Measurements from ENCODE around the gene BLNK. TPM values are rescaled to one million over a fixed set of nuclear protein-coding genes. Genes with fewer than 3 reads are reported as not detected.
A peak's percentile ranks its signal among the peaks of the same experiment; 100 is the strongest.

BLNK gene
- not detected in 2 replicates for total RNA-seq (2014; rRNA removed; shearing (Covaris generic))
- polyA plus RNA-seq (2016; fragmentation: Nextera tagmentation; extraction: Ambion mirVana), result 0.11 and 0.40 TPM in 2 replicates
- long read RNA-seq, result 0 reads

GRCh38 chr10:96271016-96271815, at the start of gene BLNK:
TSS of gene BLNK (minus strand) at chr10:96271569. CDS start at chr10:96271398, 171 bp downstream.
- Mint-ChIP-seq H3K27ac (no peak within 1 kb of the TSS), H3K4me1 (peaks cover 3% of the 10 kb centered on the region; the same call in 2 of the 3 replicates), H3K9me3 (no peaks in the 10 kb centered on the region), H3K27me3 (ENCODE audit: insufficient read depth, low read depth, poor library complexity) (no peaks in the 10 kb centered on the region), H3K36me3 (ENCODE audit: low read depth) (no peaks in the 10 kb centered on the region), H3K4me3 (no peak within 1 kb of the TSS)
- TF ChIP-seq ETS1 (IDR thresholded peaks at IDR 0.05) (no peak), STAT1 (IDR thresholded peaks at IDR 0.05; ENCODE audit: unreplicated experiment) (no peak), EZH2phosphoT487 (IDR thresholded peaks at IDR 0.05; ENCODE audit: unreplicated experiment) (no peak), ZNF331 (CRISPR knock-in tag; IDR thresholded peaks at IDR 0.05; ENCODE audit: low read depth) (no peak), EZH2 (IDR thresholded peaks at IDR 0.05; ENCODE audit: low read depth, unreplicated experiment) (no peak), POLR2AphosphoS5 (IDR thresholded peaks at IDR 0.05; ENCODE audit: low read depth) (no peak)
- TF ChIP-seq, protein P1, sequence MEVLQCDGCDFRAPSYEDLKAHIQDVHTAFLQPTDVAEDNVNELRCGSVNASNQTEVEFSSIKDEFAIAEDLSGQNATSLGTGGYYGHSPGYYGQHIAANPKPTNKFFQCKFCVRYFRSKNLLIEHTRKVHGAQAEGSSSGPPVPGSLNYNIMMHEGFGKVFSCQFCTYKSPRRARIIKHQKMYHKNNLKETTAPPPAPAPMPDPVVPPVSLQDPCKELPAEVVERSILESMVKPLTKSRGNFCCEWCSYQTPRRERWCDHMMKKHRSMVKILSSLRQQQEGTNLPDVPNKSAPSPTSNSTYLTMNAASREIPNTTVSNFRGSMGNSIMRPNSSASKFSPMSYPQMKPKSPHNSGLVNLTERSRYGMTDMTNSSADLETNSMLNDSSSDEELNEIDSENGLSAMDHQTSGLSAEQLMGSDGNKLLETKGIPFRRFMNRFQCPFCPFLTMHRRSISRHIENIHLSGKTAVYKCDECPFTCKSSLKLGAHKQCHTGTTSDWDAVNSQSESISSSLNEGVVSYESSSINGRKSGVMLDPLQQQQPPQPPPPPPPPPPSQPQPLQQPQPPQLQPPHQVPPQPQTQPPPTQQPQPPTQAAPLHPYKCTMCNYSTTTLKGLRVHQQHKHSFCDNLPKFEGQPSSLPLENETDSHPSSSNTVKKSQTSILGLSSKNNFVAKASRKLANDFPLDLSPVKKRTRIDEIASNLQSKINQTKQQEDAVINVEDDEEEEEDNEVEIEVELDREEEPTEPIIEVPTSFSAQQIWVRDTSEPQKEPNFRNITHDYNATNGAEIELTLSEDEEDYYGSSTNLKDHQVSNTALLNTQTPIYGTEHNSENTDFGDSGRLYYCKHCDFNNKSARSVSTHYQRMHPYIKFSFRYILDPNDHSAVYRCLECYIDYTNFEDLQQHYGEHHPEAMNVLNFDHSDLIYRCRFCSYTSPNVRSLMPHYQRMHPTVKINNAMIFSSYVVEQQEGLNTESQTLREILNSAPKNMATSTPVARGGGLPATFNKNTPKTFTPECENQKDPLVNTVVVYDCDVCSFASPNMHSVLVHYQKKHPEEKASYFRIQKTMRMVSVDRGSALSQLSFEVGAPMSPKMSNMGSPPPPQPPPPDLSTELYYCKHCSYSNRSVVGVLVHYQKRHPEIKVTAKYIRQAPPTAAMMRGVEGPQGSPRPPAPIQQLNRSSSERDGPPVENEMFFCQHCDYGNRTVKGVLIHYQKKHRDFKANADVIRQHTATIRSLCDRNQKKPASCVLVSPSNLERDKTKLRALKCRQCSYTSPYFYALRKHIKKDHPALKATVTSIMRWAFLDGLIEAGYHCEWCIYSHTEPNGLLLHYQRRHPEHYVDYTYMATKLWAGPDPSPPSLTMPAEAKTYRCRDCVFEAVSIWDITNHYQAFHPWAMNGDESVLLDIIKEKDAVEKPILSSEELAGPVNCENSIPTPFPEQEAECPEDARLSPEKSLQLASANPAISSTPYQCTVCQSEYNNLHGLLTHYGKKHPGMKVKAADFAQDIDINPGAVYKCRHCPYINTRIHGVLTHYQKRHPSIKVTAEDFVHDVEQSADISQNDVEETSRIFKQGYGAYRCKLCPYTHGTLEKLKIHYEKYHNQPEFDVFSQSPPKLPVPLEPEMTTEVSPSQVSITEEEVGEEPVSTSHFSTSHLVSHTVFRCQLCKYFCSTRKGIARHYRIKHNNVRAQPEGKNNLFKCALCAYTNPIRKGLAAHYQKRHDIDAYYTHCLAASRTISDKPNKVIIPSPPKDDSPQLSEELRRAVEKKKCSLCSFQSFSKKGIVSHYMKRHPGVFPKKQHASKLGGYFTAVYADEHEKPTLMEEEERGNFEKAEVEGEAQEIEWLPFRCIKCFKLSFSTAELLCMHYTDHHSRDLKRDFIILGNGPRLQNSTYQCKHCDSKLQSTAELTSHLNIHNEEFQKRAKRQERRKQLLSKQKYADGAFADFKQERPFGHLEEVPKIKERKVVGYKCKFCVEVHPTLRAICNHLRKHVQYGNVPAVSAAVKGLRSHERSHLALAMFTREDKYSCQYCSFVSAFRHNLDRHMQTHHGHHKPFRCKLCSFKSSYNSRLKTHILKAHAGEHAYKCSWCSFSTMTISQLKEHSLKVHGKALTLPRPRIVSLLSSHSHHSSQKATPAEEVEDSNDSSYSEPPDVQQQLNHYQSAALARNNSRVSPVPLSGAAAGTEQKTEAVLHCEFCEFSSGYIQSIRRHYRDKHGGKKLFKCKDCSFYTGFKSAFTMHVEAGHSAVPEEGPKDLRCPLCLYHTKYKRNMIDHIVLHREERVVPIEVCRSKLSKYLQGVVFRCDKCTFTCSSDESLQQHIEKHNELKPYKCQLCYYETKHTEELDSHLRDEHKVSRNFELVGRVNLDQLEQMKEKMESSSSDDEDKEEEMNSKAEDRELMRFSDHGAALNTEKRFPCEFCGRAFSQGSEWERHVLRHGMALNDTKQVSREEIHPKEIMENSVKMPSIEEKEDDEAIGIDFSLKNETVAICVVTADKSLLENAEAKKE (CRISPR knock-in tag; IDR thresholded peaks at IDR 0.05), result no peak
- no peak within 1 kb of the TSS for H3K27ac ChIP-seq (ENCODE audit: low read depth)
- H3F3A ChIP-seq (replicated peaks; ENCODE audit: low read depth), result no peaks in the 10 kb centered on the region
- H3K36me3 ChIP-seq (ENCODE audit: insufficient read depth), result no peaks in the 10 kb centered on the region
- no peaks in the 10 kb centered on the region for H3K27me3 ChIP-seq (ENCODE audit: insufficient read depth)
- no peaks in the 10 kb centered on the region for H3K79me2 ChIP-seq (replicated peaks; ENCODE audit: insufficient read depth)
- H4K20me1 ChIP-seq (replicated peaks; ENCODE audit: insufficient read depth), result no peaks in the 10 kb centered on the region
- H3K4me2 ChIP-seq, result no peak within 1 kb of the TSS
- H3K9me2 ChIP-seq (ENCODE audit: insufficient read depth), result peaks cover 12% of the 10 kb centered on the region
- DNase-seq (ENCODE audit: low spot score) (no peak), ATAC-seq (no peak)
- H3K4me1 ChIP-seq (ENCODE audit: insufficient read depth), result 0 out of 2 replicates have a peak, but pooled peaks cover 4% of the 10 kb centered on the region
- H3K4me3 ChIP-seq, result no peak within 1 kb of the TSS
- peak within 1 kb of the TSS; percentile 14; the same call in 1 of the 2 replicates for H2AFZ ChIP-seq
